Subcutaneous abdominal adipose tissue (tissue), 5 donors: Measurements from ENCODE around the gene NT5DC3.

Experiments used
- H3K27ac ChIP-seq: one replicate; pipeline ENCODE4 v1.7.0; 2013; ENCODE audit warnings: low read depth, mild to moderate bottlenecking, inconsistent platforms, low read length, moderate library complexity
- H3K27me3 ChIP-seq, 5 donors: one replicate each; pipeline ENCODE4 v1.7.0; 2013; ENCODE audit warnings: low read length in 5 of 5, inconsistent platforms in 1 of 5; ENCODE audit not compliant: control insufficient read depth in 5 of 5, insufficient read depth in 4 of 5
- H3K36me3 ChIP-seq, 5 donors: one replicate each; pipeline ENCODE4 v1.7.0; 2013; ENCODE audit warnings: low read length in 5 of 5; ENCODE audit not compliant: control insufficient read depth in 5 of 5, insufficient read depth in 5 of 5
- H3K4me1 ChIP-seq, 5 donors: one replicate each; pipeline ENCODE4 v1.7.0; 2013; ENCODE audit warnings: low read length in 5 of 5, mild to moderate bottlenecking in 3 of 5, moderate library complexity in 1 of 5; ENCODE audit not compliant: control insufficient read depth in 5 of 5, insufficient read depth in 5 of 5
- H3K4me3 ChIP-seq, 5 donors: one replicate each; pipeline ENCODE4 v1.7.0; 2013; ENCODE audit warnings: low read length in 5 of 5, low read depth in 1 of 5
- H3K9ac ChIP-seq, 5 donors: one replicate each; pipeline ENCODE4 v1.7.0; 2013; ENCODE audit warnings: low read length in 5 of 5, mild to moderate bottlenecking in 4 of 5, moderate library complexity in 3 of 5
- H3K9me3 ChIP-seq, 5 donors: one replicate each; pipeline ENCODE4 v1.7.0; 2013; ENCODE audit warnings: low read length in 5 of 5; ENCODE audit not compliant: control insufficient read depth in 5 of 5
- donor health status: healthy.
- donor health status: healthy.
- donor health status: healthy.
- donor health status: healthy.
- donor health status: healthy.

NT5DC3 gene

GRCh38 chr12:103773109-103773910 is 67.7 kb downstream of the NT5DC3 start:
- H3K27ac ChIP-seq, result no peak overlapping the region
- H3K4me1 ChIP-seq, result peaks cover 0 to 29% (median 14%) of the 10 kb centered on the region in 5 donors
- H3K27me3 ChIP-seq, result no peaks in the 10 kb centered on the region
- no peaks in the 10 kb centered on the region for H3K9me3 ChIP-seq
- H3K4me3 ChIP-seq, result no peak overlapping the region
- peaks cover 3 to 19% (median 12%) of the 10 kb centered on the region in 5 donors for H3K36me3 ChIP-seq
- H3K9ac ChIP-seq, result peak overlapping the region in 1 of 5 donors; percentile 26

- no peak overlapping the region for H3K9ac ChIP-seq
- no peak overlapping the region for H3K4me3 ChIP-seq
- H3K27ac ChIP-seq, result no peak overlapping the region
- H3K27me3 ChIP-seq, result no peaks in the 10 kb centered on the region
- H3K9me3 ChIP-seq, result no peaks in the 10 kb centered on the region
- H3K4me1 ChIP-seq, result peaks cover 0 to 29% (median 14%) of the 10 kb centered on the region in 5 donors
- peaks cover 3 to 15% (median 10%) of the 10 kb centered on the region in 5 donors for H3K36me3 ChIP-seq
These were observed 68.5 kb downstream of the NT5DC3 start for GRCh38 chr12:103772367-103773108.

- H3K4me1 ChIP-seq, result peaks cover 0 to 29% (median 14%) of the 10 kb centered on the region in 5 donors
- H3K9me3 ChIP-seq, result no peaks in the 10 kb centered on the region
- H3K36me3 ChIP-seq, result peaks cover 0 to 8% (median 2%) of the 10 kb centered on the region in 5 donors
- no peak overlapping the region for H3K9ac ChIP-seq
- H3K4me3 ChIP-seq, result no peak overlapping the region
- H3K27ac ChIP-seq, result no peak overlapping the region
- no peaks in the 10 kb centered on the region for H3K27me3 ChIP-seq
These were observed 69.6 kb downstream of the NT5DC3 start for GRCh38 chr12:103771466-103771865.

GRCh38 chr12:103769240-103769945 is 71.6 kb downstream of the NT5DC3 start:
- Histone ChIP-seq H3K27ac (no peak overlapping the region), H3K36me3 (peaks cover 0 to 12% (median 5%) of the 10 kb centered on the region in 5 donors)

GRCh38 chr12:103768467-103769123 is 72.4 kb downstream of the NT5DC3 start:
- no peak overlapping the region for H3K4me3 ChIP-seq
- no peak overlapping the region for H3K9ac ChIP-seq
- H3K27me3 ChIP-seq, result no peaks in the 10 kb centered on the region
- no peaks in the 10 kb centered on the region for H3K9me3 ChIP-seq
- peaks cover 0 to 12% (median 5%) of the 10 kb centered on the region in 5 donors for H3K36me3 ChIP-seq
- no peak overlapping the region for H3K27ac ChIP-seq
- H3K4me1 ChIP-seq, result peaks cover 0 to 12% (median 10%) of the 10 kb centered on the region in 5 donors

More at GRCh38 chr12:103769240-103769945, 71.6 kb downstream of the NT5DC3 start:
- no peak overlapping the region for H3K4me3 ChIP-seq
- H3K9me3 ChIP-seq, result no peaks in the 10 kb centered on the region
- peaks cover 0 to 18% (median 14%) of the 10 kb centered on the region in 5 donors for H3K4me1 ChIP-seq
- no peaks in the 10 kb centered on the region for H3K27me3 ChIP-seq
- no peak overlapping the region for H3K9ac ChIP-seq

GRCh38 chr12:103766028-103766427 is 75.0 kb downstream of the NT5DC3 start:
- Histone ChIP-seq H3K9ac (no peak overlapping the region), H3K4me3 (no peak overlapping the region), H3K27me3 (no peaks in the 10 kb centered on the region), H3K9me3 (no peaks in the 10 kb centered on the region), H3K4me1 (no peaks in the 10 kb centered on the region), H3K36me3 (peaks cover 0 to 21% (median 7%) of the 10 kb centered on the region in 5 donors), H3K27ac (no peak overlapping the region)

GRCh38 chr12:103765322-103765721 is 75.7 kb downstream of the NT5DC3 start:
- no peak overlapping the region for H3K4me3 ChIP-seq
- no peak overlapping the region for H3K27ac ChIP-seq
- H3K27me3 ChIP-seq, result no peaks in the 10 kb centered on the region
- peaks cover 0 to 16% (median 7%) of the 10 kb centered on the region in 5 donors for H3K36me3 ChIP-seq
- H3K4me1 ChIP-seq, result no peaks in the 10 kb centered on the region
- no peaks in the 10 kb centered on the region for H3K9me3 ChIP-seq
- no peak overlapping the region for H3K9ac ChIP-seq

GRCh38 chr12:103762473-103762872 is 78.6 kb downstream of the NT5DC3 start:
- H3K4me3 ChIP-seq, result no peak overlapping the region
- peaks cover 0 to 16% (median 7%) of the 10 kb centered on the region in 5 donors for H3K36me3 ChIP-seq
- no peaks in the 10 kb centered on the region for H3K4me1 ChIP-seq
- H3K27me3 ChIP-seq, result no peaks in the 10 kb centered on the region
- H3K9ac ChIP-seq, result no peak overlapping the region
- H3K9me3 ChIP-seq, result no peaks in the 10 kb centered on the region
- H3K27ac ChIP-seq, result no peak overlapping the region

GRCh38 chr12:103758310-103759089 is 82.5 kb downstream of the NT5DC3 start:
- no peaks in the 10 kb centered on the region for H3K9me3 ChIP-seq
- H3K27me3 ChIP-seq, result no peaks in the 10 kb centered on the region
- H3K4me3 ChIP-seq, result no peak overlapping the region
- no peak overlapping the region for H3K9ac ChIP-seq
- H3K27ac ChIP-seq, result no peak overlapping the region
- H3K4me1 ChIP-seq, result no peaks in the 10 kb centered on the region
- H3K36me3 ChIP-seq, result peaks cover 0 to 8% (median 0%) of the 10 kb centered on the region in 5 donors
